ENCODE results near the gene MAP3K5. TPM values are rescaled to one million over a fixed set of nuclear protein-coding genes. Genes with fewer than 3 reads are reported as not detected.

MAP3K5 gene
- total and polyA plus RNA-seq, 2 of the 8 experiments (the other 6 are each of a cell fraction or from before 2014, with no cell fraction given): 0.63 to 2.6 TPM

DNA sequence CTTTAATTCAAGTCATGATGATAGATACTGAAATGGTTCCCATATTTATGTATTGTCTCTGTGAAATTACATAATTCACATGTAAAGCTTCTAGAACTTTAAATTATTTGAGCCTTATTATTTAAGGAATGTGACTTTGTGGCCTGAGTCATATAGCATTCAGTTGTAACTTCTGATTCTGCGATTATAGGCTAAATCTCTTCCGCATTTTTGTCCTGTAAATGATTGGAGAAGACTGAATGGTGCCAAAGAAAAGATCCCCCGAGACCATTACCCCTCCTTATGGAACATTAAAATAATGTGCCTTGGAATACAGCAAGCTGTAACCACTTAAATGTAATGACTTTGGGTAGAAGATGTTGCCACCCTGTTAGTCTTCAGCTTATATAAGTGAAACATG, 178.8 kb downstream of the MAP3K5 start (continued):
- TF ChIP-seq CTBP2 (IDR thresholded peaks at IDR 0.05; ENCODE audit: borderline replicate concordance, insufficient read depth, insufficient read length, low read length) (no peak), SIN3A (conservative IDR thresholded peaks at IDR 0.05 in 1 of 2, IDR thresholded peaks at IDR 0.05 in 1 of 2; ENCODE audit: low read depth in 1 of 2, low read length in 2 of 2) (no peak), EZH2 (IDR thresholded peaks at IDR 0.05; ENCODE audit: low read depth, low read length, severe bottlenecking) (no peak)

Measured in H1 (cell line).